Muscle of back (tissue), 11 donors: ENCODE results near the gene TECPR1. TPM values are rescaled to one million over a fixed set of nuclear protein-coding genes. Genes with fewer than 3 reads are reported as not detected.
"Not testable (repeated sequence)": the region's sequence is repeated elsewhere in the genome, so short reads cannot be mapped to it uniquely, and the experiment has no call there.

Experiments
- DNase-seq, 3 donors: peaks; one replicate each; pipeline versions ENCODE4 v3.0.0 to v3.0.0-alpha.2; 2013
- polyA plus RNA-seq, 10 donors: library from polyadenylated mRNA; unstranded; fragments of 120-200 nt; gene quantifications; one replicate each; pipeline ENCODE4 v1.2.1, GENCODE V29; 2013; ENCODE audit not compliant: insufficient read length in 10 of 10

The TECPR1 gene
- polyA plus RNA-seq, 10 donors, result 12.8 to 22.1 (median 18.9) TPM

DNA sequence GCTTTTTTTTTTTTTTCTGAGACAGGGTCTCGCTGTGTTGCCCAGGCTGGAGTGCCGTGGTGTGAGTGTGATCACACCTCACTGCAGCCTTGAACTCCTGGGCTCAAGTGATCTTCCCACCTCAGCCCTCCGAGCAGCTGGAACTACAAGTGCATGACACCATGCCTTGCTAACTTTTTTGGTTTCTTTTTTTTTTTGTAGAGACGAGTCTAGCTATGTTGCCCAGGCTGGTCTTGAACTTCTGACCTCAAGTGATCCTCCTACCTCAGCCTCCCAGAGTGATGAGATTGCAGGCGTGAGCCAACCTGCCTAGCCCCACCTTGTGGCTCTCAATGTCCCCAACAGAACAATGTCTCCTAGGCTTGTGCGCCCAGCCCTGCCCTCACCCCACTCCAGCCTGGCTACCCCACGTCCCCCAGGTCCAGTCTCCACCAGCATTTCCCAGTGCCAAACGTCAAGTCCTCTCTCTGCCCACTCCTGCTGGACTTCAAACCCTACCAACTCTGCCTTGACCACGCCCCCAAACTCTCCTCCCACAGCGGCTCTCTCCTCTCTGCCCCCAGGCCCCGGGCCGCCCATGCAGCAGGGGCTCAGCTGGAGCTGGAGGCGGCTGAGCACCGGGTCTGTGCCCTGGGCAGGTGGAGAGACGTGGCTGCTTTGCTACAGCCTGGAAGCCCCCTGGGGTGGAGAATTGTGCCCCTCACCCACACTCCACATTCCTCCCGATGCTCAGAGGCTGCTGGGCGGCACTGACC lies 21.9 kb downstream of the TECPR1 start:
- no peak for DNase-seq

GRCh38 chr7:98229441-98229840 lies 22.6 kb downstream of the TECPR1 start:
- peak in 2 of 3 donors; percentile 31 to 36 for DNase-seq

DNA sequence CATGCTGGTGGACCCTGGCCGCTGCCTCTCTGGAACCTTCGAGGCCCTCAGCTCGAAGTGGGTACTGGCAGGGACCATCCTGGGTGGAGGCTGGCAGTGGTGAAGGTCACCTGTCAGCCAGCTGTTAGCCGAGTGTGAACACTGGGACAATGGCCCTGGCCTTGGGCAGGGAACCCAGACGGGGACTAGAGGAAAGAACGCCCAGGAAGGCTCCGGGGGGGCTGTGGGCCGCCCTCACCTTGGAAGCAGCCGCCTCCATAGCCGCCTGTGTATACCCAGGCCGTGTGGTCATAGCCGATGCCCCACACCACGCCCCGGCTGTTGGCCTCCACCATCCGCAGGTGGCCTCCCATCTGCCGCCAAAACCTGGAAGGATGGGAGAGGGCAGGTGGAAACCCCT lies 23.2 kb downstream of the TECPR1 start:
- DNase-seq, result no peak

DNA sequence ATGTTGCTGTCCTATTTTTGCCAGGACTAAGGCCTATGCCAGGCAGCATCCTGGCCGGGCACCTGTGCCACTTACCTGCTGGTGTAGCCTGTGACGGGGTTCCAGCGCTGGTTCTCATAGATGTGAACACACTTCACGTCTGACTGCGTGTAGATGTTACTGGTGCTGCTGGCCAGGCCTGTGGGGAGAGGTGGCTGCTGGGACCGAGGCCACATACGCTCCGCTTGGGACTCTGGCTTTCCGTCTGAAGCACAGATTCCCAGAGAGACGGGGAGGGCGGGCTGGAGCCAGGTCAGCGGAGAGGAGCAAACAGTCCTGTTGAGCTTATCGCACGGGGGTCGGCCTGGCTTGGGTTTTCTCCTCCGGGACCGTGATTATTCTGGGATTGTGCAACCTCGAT lies 24.1 kb downstream of the TECPR1 start:
- DNase-seq, result no peak

DNA sequence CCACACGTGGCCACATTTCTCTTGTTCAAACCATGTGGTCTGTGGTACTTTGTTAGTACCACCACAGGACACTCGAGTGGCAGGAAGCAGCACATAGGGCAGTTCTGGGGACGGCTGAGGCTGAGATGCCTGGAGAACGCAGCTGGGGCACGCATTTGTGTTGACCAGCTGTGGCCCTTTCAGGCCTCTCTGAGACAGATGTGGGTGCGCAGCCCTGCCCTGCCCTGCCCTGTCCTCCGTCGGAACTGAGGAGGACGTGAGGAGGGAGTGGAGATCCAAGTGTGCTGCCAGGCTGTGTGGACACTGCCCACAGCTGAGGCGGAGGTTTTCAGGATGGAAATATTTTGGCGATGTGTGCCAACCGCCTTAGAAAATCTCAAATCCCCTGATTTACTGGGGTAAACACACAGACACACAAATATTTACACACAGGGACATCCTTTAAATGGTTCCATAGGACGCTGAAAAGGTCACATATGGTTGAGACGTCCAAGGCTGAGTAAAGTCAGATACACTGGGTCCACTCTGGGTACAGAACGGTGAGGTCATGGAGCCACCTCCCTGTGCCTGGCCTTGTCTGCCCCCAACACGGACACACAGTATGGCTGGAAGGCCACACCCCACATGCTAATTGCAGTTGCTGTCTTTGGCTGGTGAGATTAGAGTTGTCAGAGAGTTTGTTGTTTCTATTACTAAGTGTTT lies 26.0 kb downstream of the TECPR1 start:
- DNase-seq, result no peak

DNA sequence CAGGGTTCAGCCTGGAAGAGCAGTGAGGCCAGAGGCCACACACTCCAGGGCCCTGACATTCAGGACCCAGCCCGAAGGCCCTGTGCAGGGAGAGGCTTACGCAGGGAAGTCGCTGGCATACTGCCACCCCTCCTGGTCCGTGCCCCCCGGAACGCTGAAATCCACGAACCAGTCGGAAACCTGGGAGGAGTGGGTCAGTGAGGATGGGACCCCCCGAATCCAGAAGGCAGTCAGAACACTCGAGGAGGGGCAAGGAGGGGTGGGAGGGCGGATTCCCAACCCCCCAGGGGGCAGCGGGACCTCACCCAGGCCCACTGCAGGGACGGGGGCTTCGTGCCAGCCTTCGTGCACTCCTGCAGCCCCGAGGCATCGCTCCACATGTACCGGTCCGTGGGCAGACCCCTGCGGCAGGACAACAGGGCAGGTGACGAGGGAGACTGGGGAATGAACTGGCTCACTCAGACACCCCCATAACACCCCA lies 27.3 kb downstream of the TECPR1 start:
- DNase-seq, result no peak

DNA sequence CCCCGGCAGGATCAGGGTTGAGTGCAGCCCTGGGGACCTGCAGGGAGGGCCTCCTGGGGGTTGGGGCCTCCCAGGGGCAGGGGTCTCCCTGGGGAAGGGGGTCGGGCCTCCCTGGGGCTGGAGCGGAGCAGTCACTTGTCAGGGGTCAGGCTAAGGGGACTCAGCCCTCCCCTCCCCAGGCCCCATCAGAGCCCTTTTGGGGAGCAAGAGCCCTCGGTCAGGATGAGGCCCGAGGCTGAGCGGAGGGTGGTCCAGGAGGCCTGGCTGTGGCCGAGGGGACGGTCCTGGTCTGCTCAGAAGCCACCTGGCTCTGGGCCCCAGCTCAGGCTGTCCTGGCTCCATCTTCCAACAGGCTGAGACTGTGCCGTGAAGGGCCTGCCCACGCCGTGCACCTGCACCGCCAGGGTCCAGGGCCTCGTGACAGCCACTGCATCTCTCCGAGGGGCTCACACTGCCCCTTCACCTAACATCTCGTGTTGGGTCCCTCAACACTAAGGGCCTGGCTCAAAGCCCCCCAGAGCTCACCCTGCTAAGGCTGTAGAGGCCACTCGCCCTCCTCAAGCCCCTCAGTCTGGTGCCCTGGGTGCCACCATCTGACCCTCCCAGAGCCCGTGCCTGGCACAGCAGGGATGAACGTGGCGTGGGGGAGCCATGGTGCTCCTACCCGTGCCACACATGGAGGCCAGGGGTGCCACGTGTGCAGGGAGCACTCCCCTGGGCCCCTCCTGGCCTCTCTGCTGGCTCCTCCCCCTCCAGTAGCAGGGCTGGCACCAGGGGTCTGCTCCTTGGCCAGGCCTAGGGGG lies 27.9 kb downstream of the TECPR1 start:
- no peak for DNase-seq

DNA sequence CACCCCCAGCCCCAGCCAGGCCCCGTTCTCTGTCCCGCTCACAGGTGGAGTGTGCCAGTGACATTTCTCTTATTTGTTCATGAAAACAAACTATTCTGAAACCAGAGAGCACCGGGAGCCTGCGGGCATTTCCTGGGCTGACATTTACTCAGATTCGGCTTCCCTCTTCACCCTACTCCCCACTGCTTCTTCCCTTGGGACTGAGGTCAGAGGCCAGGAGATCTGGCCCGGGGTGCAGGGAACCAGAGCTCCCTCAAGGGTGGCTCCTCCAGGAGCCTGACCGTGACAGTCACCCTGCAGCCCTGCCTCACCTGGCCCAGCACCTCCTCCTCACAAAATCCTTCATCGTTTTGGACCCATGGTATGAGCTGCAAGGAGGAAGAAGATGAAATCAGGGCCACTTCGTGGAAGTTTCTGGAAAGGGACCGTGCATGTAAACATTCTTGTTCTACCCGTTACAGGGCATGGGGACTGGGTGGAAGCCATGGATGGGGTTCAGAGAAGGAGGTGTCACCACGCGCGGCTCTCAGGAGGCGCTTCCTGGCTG lies 28.6 kb downstream of the TECPR1 start:
- DNase-seq, result no peak

DNA sequence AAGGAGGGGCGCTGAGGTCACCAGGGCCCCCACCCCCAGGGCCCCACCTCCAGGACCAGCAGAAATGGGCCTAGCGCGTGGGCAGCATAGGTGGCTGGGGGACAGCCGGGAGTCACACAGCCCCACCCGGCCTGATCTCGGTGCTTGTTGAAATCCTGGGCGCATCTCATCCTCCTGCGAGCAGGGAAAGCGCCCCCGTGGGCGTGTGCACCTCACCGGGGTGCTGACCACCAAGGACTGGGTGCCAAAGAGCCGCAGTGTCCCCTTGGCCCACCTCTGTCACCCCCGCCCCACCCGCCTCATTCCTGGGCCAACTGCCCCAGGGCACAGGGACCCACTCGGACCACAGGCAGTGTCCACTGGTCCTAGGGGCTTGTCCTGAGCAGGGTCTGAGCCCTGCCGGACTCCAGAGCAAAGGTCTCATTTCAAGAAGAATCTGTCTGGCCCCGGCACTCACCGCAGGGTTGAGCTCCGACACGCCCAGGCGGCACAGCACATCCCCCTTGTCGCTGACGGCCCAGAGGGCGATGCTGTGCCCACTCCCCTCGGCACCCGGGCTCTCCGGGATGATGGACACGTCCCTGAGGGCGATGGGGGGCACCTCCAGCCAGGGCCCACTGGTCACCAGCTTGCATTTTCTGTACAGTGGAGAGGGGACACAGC lies 29.4 kb downstream of the TECPR1 start:
- no peak for DNase-seq

- no peak for DNase-seq
These were observed 30.2 kb downstream of the TECPR1 start for GRCh38 chr7:98221611-98222532.

DNA sequence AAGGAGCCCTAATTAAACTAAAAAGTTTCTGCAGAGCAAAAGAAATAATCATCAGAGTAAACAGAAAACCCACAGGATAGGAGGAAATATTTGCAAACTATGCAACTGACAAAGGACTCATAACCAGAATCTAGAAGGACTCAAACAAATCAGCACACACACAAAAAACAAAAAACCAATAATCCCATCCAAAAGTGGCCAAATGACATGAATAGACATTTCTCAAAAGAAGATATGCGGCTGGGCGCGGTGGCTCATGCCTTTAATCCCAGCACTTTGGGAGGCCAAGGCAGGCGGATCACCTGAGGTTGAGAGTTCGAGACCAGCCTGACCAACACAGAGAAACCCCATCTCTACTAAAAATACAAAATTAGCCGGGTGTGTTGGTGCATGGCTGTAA lies 32.6 kb downstream of the TECPR1 start:
- DNase-seq, result not testable (repeated sequence)

- DNase-seq, result no peak
These were observed 34.1 kb downstream of the TECPR1 start for GRCh38 chr7:98217623-98218582.

- no peak for DNase-seq
These were observed 35.0 kb downstream of the TECPR1 start for GRCh38 chr7:98216941-98217622.

- DNase-seq, result no peak
These were observed 36.2 kb downstream of the TECPR1 start for GRCh38 chr7:98215561-98216495.

DNA sequence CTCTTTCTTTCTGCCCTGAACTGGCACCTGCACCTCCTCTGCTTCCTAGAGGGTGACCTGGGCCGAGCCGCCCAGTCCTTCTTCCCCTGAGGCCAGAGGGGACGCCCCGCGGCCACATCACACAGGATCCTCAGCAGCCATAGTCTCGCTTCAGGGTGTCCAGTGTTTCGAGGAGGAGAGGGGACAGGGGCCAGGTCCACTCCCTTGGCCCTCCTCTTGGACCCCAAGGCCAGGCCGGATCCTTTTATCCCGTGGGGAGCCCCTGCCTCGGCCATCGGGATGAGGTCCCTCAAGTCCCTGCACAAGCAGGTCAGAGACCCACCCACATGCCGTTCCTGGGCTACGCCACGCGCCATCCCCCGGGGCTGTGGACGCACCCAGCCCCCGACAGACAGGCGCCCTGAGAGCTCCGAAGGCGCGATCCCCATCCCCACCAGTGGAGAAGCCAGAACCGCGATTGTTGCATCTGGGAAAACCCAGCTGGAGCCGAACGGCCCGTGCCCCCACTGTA lies 37.2 kb downstream of the TECPR1 start:
- no peak for DNase-seq

DNA sequence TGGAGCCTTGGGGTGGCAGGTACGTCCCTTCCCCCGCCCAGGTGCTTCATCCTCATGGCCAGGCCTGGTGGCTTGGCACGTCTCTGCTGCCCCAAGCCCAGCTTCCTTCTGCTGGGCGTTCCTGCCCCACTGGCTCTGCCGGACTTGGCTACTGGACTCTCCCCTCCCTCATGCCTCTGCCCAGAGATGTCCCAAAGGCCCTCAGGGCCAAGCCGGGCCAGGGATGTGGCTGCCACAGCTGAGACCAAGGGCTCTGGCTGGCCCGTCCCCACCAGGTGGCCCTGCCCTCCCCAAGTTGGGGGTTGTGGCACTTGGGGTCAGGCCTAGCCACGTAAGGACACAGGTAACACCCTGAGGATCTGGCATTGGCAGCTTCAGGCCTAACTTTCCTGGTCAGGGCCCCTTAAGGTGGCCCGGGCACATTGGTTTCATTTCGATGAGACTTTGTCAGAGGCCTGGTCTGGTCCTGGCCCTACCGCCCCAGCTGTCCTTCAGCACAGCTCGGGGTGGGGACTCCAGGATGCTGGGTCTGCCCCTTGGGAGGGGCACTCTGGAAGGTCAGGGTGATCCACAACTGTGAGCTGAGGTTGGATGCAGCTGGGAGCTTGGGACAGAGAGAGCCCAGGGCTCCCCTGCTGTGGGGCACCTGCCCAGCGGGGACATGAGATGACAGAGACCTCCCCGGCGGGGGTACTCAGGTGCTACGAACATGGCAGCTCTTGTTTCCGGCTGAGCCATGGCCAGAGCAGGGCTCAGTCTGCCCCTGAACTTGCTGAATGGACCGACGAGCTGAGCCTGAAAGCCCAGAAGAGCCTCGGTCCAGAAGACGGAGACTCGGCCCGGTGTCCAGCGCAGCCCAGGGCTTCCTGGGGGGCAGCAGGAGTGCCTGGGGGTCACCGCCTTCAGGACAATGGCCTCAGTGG lies 37.9 kb downstream of the TECPR1 start:
- DNase-seq, result no peak
